ENCODE results near the gene ZNF787. TPM values are rescaled to one million over a fixed set of nuclear protein-coding genes. Genes with fewer than 3 reads are reported as not detected.

ZNF787 gene
- total RNA-seq, 3 donors from 2014 or later: 49.1 to 61.2 (median 56.1) TPM

- peaks cover 6% of the 10 kb centered on the region for H3K36me3 ChIP-seq (ENCODE audit: low read depth)
- H3K4me3 ChIP-seq: no peak overlapping the region
- DNase-seq: no peak
- no peak for TF ChIP-seq CTCF (IDR thresholded peaks at IDR 0.05)
- H3K9me3 ChIP-seq: no peaks in the 10 kb centered on the region
- no peak for ATAC-seq
- intact Hi-C loops (cut with DNase I, micrococcal nuclease): no loop called here
- no peaks in the 10 kb centered on the region for H3K4me1 ChIP-seq (ENCODE audit: low read depth)
Measured at GRCh38 chr19:56097776-56098175, 23.3 kb downstream of the ZNF787 start.

GRCh38 chr19:56097306-56097705, 23.8 kb downstream of the ZNF787 start:
- no peak for TF ChIP-seq CTCF (IDR thresholded peaks at IDR 0.05)
- intact Hi-C loops (cut with DNase I, micrococcal nuclease): no loop called here
- Histone ChIP-seq H3K9me3 (no peaks in the 10 kb centered on the region), H3K4me3 (no peak overlapping the region), H3K36me3 (ENCODE audit: low read depth) (peaks cover 6% of the 10 kb centered on the region), H3K4me1 (ENCODE audit: low read depth) (no peaks in the 10 kb centered on the region)
- ATAC-seq (no peak), DNase-seq (peak in 1 of 3 donors; percentile 41)

- H3K4me1 ChIP-seq (ENCODE audit: low read depth): no peaks in the 10 kb centered on the region
- no peak for TF ChIP-seq CTCF (IDR thresholded peaks at IDR 0.05)
- DNase-seq (peak in 1 of 3 donors; percentile 25), ATAC-seq (no peak)
- intact Hi-C loops (cut with DNase I, micrococcal nuclease): no loop called here
- no peaks in the 10 kb centered on the region for H3K9me3 ChIP-seq
- no peak overlapping the region for H3K4me3 ChIP-seq
- H3K36me3 ChIP-seq (ENCODE audit: low read depth): peaks cover 6% of the 10 kb centered on the region
Measured at GRCh38 chr19:56096665-56097064, 24.4 kb downstream of the ZNF787 start.

GRCh38 chr19:56094449-56094848, 26.6 kb downstream of the ZNF787 start:
- TF ChIP-seq CTCF (IDR thresholded peaks at IDR 0.05): no peak
- intact Hi-C loops (cut with DNase I, micrococcal nuclease): no loop called here
- DNase-seq (no peak), ATAC-seq (no peak)
- no peaks in the 10 kb centered on the region for H3K9me3 ChIP-seq
- H3K4me1 ChIP-seq (ENCODE audit: low read depth): no peaks in the 10 kb centered on the region
- H3K36me3 ChIP-seq (ENCODE audit: low read depth): no peaks in the 10 kb centered on the region
- no peak overlapping the region for H3K4me3 ChIP-seq

- DNase-seq (peak in 1 of 3 donors; percentile 14), ATAC-seq (no peak)
- Histone ChIP-seq H3K9me3 (no peaks in the 10 kb centered on the region), H3K4me1 (ENCODE audit: low read depth) (no peaks in the 10 kb centered on the region), H3K4me3 (no peak overlapping the region), H3K36me3 (ENCODE audit: low read depth) (no peaks in the 10 kb centered on the region)
- no peak for TF ChIP-seq CTCF (IDR thresholded peaks at IDR 0.05)
- intact Hi-C loops (cut with DNase I, micrococcal nuclease): no loop called here
Measured at GRCh38 chr19:56092685-56093631, 28.1 kb downstream of the ZNF787 start.

Measured in mucosa of descending colon (tissue), 3 donors.